GM12864 (cell line): ENCODE results near the gene C4BPA.

Source experiments
- DNase-seq: peaks from one replicate; pipeline ENCODE4 v3.0.0-alpha.2; 2011; ENCODE audit warnings: low read depth
- H3K4me3 ChIP-seq: 2 replicates; pipeline ENCODE4 v1.5.1; 2011; ENCODE audit warnings: mild to moderate bottlenecking, low read depth, low read length, control low read depth
- TF ChIP-seq, protein P1 (sequence below): IDR thresholded peaks from 2 replicates; pipeline ENCODE4 v1.5.1; 2011; ENCODE audit warnings: low read depth, mild to moderate bottlenecking, moderate library complexity, low read length, control low read depth, inconsistent platforms; ENCODE audit errors: missing control alignments

The C4BPA gene

DNA sequence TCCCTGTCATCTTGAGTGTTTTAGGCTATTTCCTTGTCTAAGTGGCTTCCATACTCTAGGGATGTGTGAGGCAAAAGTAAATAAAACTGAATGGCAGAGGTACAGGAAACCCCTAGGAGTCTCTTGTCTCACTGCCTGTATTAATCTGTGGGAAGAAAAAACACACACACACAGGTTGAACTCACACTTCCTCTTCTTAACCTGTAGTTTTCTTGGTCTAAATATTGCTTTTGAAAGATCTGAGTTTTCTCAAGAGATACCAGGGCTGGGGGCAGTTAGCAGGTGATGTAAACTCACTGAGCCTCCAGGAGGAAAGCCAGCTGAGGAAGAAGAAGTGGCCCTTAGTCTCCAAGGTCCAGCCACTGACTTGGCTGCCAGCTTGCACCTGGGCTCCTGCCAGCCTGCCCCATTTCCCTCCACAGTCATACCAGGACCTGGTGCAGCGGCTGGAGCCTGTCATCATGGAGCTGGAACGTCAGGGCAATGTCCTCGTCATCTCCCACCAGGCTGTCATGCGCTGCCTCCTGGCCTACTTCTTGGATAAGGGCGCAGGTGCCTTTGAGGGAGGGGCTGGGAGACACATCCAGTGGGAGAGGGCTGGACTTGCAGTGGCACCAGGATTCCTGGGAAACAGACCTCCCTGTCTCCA is 34.1 kb upstream of the C4BPA start:
- TF ChIP-seq, protein P1, sequence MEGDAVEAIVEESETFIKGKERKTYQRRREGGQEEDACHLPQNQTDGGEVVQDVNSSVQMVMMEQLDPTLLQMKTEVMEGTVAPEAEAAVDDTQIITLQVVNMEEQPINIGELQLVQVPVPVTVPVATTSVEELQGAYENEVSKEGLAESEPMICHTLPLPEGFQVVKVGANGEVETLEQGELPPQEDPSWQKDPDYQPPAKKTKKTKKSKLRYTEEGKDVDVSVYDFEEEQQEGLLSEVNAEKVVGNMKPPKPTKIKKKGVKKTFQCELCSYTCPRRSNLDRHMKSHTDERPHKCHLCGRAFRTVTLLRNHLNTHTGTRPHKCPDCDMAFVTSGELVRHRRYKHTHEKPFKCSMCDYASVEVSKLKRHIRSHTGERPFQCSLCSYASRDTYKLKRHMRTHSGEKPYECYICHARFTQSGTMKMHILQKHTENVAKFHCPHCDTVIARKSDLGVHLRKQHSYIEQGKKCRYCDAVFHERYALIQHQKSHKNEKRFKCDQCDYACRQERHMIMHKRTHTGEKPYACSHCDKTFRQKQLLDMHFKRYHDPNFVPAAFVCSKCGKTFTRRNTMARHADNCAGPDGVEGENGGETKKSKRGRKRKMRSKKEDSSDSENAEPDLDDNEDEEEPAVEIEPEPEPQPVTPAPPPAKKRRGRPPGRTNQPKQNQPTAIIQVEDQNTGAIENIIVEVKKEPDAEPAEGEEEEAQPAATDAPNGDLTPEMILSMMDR = no peak
- no peak overlapping the region for H3K4me3 ChIP-seq
- DNase-seq = no peak

DNA sequence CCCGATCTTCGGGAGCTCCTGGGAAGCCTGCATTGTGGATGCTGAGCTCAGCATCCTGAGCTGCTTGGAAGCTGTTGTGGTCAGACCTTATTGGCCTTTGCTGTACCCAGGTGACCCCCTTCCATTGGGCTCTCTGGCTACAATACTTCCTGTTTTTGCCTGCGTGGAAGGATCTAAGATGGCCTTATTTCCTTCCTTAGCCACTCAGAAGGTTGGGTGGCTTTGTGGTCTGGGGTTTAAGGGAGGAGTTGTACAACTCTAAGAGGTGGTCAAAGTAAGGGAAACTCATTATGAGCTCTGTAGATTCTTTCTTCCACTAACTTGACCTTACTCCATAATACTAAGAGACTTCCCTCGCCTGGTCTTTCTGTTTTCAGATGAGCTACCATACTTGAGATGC is 33.2 kb upstream of the C4BPA start:
- H3K4me3 ChIP-seq = no peak overlapping the region
- DNase-seq = no peak
- TF ChIP-seq, protein P1 = no peak

DNA sequence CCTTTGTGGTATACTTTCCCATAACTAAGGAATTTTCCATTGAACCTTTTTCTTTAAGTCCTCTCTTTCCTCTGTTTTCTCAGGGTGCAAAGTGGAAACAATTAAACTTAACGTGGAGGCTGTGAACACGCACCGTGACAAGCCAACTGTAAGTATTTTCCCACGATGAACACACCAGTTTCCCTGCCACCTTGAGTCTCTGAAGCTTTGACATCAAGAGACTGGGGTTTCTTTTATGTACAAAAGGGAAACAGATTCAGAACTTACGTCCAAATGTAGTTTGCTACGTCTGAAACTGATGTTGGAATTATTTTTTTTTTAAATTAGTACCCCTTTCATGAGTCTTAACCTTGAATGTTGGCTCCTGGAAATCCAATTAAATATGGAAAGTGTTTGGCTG is 32.6 kb upstream of the C4BPA start:
- H3K4me3 ChIP-seq = no peak overlapping the region
- no peak for DNase-seq
- TF ChIP-seq, protein P1 = no peak

DNA sequence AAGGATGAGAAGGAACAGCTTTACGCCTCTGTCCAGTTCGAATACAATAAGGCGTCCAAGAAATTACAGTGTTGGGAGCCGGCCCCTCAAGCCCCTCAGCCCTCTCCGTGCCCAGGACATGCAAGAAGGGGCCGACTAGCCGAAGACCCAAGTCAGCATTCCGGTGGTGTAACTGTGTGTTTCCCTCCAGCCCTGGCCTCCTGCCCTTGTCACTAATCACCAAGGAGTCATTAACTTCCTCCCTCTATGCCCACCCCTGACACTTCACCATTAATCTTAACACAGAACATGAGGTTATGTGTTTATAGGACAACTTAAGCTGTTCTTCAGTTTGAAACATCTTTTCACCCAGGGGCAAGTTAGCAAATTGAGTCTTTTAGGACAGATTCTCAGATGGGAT is 31.8 kb upstream of the C4BPA start:
- DNase-seq = no peak
- TF ChIP-seq, protein P1 = no peak
- no peak overlapping the region for H3K4me3 ChIP-seq

DNA sequence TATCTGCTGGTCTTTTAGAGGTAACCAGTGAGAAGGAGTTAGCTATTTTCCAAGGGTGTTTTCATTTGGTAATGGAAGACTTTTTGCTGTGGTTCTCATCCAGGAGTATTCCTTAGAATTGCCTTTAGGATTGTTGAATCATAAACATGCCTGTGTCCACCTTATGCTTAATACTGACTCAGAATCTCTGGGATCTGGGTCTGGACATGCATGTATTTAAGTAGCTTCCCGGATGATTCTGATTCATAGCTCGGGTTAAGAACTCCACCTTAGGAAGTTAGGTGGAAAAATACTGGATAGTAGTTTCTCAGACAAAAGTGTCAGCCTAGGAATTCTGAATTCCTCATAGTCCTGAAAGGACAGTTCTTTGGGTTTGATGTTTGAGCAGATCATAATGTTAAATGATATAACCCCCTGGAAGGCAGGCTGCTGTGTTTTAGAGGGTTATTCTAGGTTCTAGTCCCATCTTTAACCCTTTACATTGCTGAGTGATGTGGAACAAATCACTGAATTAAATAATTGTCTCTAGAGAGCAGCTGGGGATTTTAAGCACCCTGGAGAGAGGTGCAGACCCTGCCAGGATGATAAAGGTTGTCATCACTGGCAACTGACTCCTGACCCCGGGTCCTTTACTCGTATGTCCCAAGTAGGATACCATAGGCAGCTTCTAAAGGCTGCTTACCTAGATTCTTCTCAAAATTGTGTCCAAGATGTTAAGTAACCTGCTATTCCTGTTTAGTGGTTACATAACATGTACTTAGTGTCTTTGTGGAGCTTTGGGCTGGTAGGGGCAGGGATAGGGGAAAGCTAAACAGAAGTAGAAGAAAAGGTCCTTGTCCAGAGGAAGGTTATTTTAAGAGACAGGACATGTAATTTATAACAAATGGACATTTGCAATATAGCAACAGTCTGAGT is 29.9 kb upstream of the C4BPA start:
- DNase-seq = no peak
- TF ChIP-seq, protein P1 = no peak

DNA sequence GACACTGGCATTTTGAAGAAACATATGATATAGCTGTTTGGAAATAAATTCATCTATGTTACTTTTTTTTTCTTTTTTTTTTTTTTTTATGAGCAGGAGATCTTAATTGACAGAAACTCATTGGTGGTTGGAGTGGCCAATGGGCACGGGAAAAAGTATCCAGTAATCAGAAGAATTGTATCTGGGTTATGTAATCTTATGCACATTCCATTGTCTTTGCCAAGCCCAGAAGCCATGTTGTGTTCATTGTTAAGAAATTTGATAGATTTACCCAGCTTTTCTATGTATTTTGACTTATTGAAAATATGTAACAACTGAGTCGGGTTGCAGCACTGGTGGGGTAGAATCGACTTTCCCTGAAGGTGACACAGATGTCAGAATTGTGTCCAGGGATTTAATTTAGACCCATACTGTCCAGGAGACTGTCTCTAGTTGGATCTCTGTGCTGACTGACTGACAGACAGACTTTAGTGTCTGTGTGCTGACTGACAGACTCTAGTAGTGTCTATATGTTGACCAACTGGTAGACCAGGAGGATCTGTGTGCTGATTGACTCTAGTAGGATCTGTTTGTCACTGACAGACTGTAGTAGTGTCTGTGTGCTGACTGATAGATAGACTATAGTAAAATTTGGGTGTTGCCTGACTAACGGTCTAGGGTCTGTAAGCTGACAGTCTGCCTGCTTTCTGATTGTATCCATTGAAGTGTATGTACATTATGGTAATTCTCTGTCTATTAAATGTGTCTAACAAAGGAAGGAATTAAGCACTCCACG is 27.7 kb upstream of the C4BPA start:
- TF ChIP-seq, protein P1 = no peak
- no peak overlapping the region for H3K4me3 ChIP-seq
- no peak for DNase-seq

More for the DNA sequence above, 29.9 kb upstream of the C4BPA start:
- H3K4me3 ChIP-seq = no peak overlapping the region
